Tibial nerve (tissue), 4 donors: ENCODE measurements around the gene GPC2.

Experiments used
- EP300 ChIP-seq, 2 donors: sonication (generic); formaldehyde crosslinking; IDR thresholded peaks; one replicate each; pipeline ENCODE4 v1.6.1; 2017; ENCODE audit warnings: antibody characterized with exemption in 2 of 2, mild to moderate bottlenecking in 1 of 2
- POLR2A ChIP-seq, 2 donors: fragments of 450-650 bp; IDR thresholded peaks; one replicate each; pipeline ENCODE4 v1.6.1; 2017; ENCODE audit warnings: antibody characterized with exemption in 2 of 2, mild to moderate bottlenecking in 2 of 2, moderate library complexity in 2 of 2
- TF ChIP-seq, protein P1 (sequence below), 5 experiments: fragments of 200-600 bp in 3 of 5; fragments of 450-650 bp in 2 of 5; sonication (generic) in 3 of 5; IDR thresholded peaks; one replicate each; pipeline ENCODE4 v1.5.1; 2016 to 2019; ENCODE audit warnings: antibody characterized with exemption in 5 of 5, mild to moderate bottlenecking in 3 of 5, moderate library complexity in 2 of 5

DNA sequence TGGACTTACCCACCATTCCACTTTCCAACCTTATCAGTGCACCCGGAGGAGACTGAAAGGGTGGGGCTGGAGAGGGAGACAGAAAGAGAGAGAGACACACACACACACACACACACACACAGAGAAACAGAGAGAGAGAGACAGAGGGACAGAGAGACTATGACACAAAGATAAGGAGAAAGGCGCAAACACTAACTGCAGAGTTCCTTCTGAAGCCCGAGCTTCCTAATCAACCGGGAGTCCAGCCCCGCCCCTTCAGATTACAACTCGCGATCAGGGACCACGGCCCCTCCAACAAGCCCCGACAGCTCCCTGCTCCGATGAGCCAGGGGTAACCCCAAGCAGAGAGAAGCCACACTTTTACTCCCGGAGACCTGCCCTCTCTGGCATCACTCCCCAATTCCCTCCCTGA, 9.3 kb downstream of the GPC2 start:
- TF ChIP-seq, protein P1, sequence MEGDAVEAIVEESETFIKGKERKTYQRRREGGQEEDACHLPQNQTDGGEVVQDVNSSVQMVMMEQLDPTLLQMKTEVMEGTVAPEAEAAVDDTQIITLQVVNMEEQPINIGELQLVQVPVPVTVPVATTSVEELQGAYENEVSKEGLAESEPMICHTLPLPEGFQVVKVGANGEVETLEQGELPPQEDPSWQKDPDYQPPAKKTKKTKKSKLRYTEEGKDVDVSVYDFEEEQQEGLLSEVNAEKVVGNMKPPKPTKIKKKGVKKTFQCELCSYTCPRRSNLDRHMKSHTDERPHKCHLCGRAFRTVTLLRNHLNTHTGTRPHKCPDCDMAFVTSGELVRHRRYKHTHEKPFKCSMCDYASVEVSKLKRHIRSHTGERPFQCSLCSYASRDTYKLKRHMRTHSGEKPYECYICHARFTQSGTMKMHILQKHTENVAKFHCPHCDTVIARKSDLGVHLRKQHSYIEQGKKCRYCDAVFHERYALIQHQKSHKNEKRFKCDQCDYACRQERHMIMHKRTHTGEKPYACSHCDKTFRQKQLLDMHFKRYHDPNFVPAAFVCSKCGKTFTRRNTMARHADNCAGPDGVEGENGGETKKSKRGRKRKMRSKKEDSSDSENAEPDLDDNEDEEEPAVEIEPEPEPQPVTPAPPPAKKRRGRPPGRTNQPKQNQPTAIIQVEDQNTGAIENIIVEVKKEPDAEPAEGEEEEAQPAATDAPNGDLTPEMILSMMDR (IDR thresholded peaks at IDR 0.05) = no peak
- TF ChIP-seq POLR2A (IDR thresholded peaks at IDR 0.05) = no peak
- no peak for TF ChIP-seq EP300 (IDR thresholded peaks at IDR 0.05)
